HG02588 (cell line): ENCODE measurements around the gene KRTAP4-7.
"Not testable (repeated sequence)": the region's sequence is repeated elsewhere in the genome, so short reads cannot be mapped to it uniquely, and the experiment has no call there.

Experiments
- ATAC-seq: cut with Tn5 transposase; IDR thresholded peaks from one replicate; pipeline ENCODE4 v1.9.1; 2021; ENCODE audit warnings: mild to moderate bottlenecking, moderate library complexity; ENCODE audit not compliant: unreplicated experiment

Gene KRTAP4-7

DNA sequence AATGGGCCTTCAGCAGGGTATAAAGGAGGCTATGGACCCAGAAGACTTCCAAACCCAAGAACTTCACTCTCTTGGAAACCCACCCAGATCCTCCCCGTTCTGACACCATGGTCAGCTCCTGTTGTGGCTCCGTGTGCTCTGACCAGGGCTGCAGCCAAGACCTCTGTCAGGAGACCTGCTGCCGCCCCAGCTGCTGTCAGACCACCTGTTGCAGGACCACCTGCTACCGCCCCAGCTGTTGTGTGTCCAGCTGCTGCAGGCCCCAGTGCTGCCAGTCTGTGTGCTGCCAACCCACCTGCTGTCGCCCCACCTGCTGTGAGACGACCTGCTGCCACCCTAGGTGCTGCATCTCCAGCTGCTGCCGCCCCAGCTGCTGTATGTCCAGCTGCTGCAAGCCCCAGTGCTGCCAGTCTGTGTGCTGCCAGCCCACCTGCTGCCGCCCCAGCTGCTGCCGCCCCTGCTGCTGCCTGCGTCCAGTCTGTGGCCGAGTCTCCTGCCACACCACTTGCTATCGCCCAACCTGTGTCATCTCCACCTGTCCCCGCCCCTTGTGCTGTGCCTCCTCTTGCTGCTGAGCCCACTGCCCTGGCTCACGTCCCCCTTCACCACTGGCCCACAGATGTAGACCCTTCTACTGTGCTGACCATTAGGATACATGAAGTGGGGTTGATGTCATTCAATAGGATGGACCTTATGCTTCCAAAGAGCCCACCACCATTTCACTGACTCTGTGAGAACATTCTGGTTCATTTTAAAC lies at the start of gene KRTAP4-7:
Gene KRTAP4-7, plus strand, starts transcription at position 51 of the 757 bp plus-strand sequence. Its CDS starts 57 bp downstream, at position 108.
- ATAC-seq: not testable (repeated sequence)

GRCh38 chr17:41034346-41034935 lies 49.5 kb upstream of the KRTAP4-7 start, which contains the start of gene KRTAP1-3:
Gene KRTAP1-3, minus strand, starts transcription at chr17:41034874. Its CDS starts 53 bp downstream, at chr17:41034821.
- ATAC-seq: not testable (repeated sequence)

DNA sequence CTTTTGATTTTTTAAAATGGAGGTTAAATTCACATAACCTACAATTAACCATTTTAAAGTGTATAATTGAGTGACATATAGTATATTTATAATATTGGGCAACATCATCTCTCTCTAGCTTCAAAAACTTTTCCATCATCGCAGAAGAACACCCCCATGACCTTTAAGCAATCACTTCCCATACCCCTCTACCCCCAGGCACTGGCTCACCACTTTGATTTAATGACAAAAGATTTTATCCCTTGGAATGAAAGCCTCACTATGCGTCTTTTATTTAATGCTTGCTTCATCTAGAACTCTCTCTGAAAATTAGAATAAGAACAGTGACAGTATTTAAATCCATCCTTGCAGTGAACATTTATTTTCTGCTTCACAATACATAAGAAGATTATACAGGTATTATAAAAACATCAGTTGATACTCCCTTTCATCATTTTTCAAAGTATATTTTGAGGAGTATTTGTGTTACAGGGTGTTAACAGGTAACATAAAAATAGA lies 46.0 kb upstream of the KRTAP4-7 start:
- ATAC-seq: no peak

DNA sequence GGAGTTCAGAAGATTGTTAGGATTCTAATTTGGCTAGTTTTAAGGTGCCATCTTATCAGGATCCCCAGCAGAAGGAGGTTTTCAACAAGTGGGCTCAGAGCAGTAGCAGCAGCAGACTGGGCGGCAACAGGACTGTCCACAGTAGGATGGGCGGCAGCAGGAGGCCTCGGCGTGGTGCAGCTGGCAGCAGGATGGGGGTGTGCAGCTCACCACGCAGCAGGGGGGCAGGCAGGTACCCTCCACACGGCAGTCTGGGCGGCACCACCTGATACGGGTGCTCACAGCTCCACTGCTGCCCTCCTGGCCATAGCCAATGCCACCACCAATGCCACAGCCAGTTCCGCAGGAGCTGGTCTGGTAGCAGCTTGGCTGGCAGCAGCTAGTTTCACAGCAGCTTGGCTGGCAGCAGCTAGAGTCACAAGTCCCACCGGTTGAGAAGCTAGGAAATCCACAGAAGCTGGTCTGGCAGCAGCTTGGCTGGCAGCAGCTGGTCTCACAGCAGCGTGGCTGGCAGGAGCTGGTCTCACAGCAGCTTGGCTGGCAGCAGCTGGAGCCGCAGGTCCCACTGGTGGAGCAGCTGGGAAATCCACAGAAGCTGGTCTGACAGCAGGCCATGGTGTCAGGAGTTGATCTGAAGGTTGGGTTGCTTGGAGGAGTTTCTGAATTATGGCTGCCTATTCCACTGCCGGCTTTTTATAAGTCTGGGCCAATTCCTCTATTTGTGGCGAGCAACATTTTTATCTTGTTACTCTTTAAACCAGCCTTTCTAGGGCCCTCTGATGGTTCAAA lies 43.0 kb upstream of the KRTAP4-7 start, which contains the start of gene KRTAP1-1:
Gene KRTAP1-1, minus strand, starts transcription at position 668 of the 789 bp plus-strand sequence. Its CDS starts 53 bp downstream, at position 615.
- not testable (repeated sequence) for ATAC-seq

GRCh38 chr17:41042953-41043352 lies 41.0 kb upstream of the KRTAP4-7 start:
- ATAC-seq: no peak

- ATAC-seq: not testable (repeated sequence)
Observed at GRCh38 chr17:41046735-41047465, 37.0 kb upstream of the KRTAP4-7 start, which contains the start of gene KRTAP2-1. Gene KRTAP2-1, minus strand, starts transcription at chr17:41047316. Its CDS starts 49 bp downstream, at chr17:41047267.

GRCh38 chr17:41048441-41048840 lies 35.5 kb upstream of the KRTAP4-7 start:
- no peak for ATAC-seq

GRCh38 chr17:41049110-41049509 lies 34.8 kb upstream of the KRTAP4-7 start:
- no peak for ATAC-seq

DNA sequence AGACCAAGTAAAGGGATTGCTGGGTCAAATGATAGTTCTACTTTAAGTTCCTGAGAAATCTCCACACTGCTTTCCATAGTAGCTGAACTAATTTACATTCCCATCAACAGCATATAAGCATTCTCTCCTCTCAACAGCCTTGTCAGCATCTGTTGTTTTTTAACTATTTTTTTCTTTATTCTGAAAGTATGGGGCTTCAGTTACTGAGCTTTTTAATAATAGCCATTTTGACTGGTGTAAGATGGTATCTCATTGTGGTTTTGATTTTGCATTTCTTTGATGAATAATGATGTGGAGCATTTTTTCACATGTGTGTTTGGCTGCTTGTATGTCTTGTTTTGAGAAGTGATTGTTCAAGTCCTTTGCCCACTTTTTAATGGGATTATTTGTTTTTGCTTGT lies 31.4 kb upstream of the KRTAP4-7 start:
- no peak for ATAC-seq

- no peak for ATAC-seq
Observed at GRCh38 chr17:41054025-41054424, 29.9 kb upstream of the KRTAP4-7 start.

DNA sequence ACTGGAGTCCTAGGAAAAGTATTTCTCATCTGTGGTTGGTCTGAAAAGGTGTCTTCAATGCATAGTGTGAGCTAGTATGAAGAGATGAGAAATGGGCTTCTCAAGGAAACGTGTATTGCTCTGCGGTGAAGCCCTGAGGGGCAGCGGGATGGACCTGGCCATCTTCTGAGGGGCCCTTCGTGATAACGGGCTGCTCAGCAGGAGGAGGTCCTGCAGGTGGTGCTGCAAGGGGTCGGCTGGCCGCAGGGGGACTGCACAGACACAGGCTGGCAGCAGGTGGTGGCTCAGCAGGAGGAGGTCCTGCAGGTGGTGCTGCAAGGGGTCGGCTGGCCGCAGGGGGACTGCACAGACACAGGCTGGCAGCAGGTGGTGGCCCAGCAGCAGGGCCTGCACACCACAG lies 29.4 kb upstream of the KRTAP4-7 start:
- not testable (repeated sequence) for ATAC-seq

- not testable (repeated sequence) for ATAC-seq
Observed at GRCh38 chr17:41055130-41055529, 28.8 kb upstream of the KRTAP4-7 start, which contains the start of gene KRTAP2-2. Gene KRTAP2-2, minus strand, starts transcription at chr17:41055230. Its CDS starts 19 bp downstream, at chr17:41055211.

DNA sequence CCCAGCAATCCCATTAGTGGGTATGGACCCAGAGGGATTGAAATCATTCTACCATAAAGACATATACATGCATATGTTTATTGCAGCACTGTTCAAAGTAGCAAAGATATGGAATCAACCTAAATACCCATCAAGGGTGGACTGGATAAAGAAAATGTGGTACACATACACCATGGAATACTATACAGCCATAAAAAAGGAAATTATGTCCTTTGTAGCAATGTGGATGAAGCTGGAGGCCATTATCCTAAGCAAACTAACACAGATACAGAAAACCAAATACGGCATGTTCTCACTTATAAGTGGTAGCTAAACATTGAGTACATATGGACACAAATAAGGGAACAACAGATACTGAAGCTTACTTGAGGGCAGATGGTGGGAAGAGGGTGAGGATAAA lies 26.4 kb upstream of the KRTAP4-7 start:
- no peak for ATAC-seq

GRCh38 chr17:41058741-41059140 lies 25.2 kb upstream of the KRTAP4-7 start:
- ATAC-seq: no peak

DNA sequence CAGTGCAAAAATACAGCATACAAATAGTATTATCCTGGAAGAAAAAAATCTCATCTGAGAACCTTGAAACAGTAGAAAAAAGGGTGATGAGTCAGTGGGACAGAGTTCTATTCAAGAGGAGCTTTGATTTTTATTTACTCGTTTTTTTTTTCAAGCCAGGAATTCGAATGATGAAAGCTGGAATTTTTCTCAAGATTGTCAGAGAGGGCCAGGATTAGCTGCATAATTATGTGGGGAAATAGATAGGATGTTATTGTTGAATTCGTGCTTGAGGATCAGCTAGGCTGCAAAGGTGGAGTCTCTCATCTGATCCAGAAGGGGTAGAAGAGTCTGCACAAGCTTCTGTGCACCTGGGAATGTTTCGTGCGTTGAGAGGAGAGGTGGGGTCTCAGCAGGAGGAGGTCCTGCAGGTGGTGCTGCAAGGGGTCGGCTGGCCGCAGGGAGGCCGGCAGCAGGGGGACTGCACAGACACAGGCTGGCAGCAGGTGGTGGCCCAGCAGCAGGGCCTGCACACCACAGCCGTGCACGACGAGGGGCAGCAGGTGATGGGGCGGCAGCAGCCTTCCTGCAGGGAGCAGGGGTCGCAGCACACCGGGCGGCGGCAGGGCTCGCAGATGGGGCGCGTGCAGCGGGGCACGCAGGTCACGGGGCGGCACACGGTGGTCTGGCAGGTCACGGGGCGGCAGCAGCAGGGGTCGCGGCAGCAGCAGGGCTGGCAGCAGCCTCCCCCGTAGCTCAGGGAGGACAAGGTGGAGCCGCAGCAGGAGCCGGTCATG lies 24.5 kb upstream of the KRTAP4-7 start:
- not testable (repeated sequence) for ATAC-seq

GRCh38 chr17:41060052-41060604 lies 23.8 kb upstream of the KRTAP4-7 start, which contains the start of gene KRTAP2-3:
Gene KRTAP2-3, minus strand, starts transcription at chr17:41060114. Its CDS starts 64 bp downstream, at chr17:41060050.
- ATAC-seq: no peak

DNA sequence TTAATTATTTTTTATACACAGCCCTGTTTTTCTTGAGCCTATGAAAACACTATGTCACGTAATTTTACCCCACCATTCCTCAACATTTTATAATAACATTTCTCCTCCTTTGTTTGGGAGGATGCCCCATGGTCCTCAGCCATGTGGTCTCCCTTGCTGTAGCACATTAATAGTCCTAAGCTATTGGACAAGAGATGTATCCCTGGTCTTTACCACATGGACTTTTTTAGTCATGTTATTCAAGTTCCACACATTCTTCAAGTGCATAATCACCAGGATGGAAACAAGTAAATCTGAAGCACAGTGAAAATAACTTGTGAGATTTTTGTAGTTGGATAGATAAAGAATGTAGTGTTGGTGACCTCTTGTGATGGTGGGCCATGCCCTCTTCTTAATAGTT lies 22.0 kb upstream of the KRTAP4-7 start:
- ATAC-seq: no peak

DNA sequence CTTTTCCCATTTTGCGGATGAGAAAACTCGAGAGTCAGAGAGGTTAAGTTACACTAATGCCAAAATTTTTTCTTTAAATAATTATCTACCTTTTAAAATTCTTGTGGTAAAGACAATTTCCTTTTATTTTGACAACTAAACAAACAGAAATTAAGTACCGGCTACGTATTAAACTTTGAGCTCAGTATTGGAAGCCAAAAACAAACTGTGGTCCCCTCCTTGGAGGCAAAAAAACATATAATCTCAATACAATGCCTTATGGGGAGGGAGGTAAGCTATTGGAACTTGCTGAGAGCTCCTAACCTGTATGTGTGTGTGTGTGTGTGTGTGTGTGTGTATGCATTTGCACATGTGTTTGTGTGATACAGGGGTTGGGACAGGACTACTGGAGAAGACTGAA lies 20.5 kb upstream of the KRTAP4-7 start:
- no peak for ATAC-seq

DNA sequence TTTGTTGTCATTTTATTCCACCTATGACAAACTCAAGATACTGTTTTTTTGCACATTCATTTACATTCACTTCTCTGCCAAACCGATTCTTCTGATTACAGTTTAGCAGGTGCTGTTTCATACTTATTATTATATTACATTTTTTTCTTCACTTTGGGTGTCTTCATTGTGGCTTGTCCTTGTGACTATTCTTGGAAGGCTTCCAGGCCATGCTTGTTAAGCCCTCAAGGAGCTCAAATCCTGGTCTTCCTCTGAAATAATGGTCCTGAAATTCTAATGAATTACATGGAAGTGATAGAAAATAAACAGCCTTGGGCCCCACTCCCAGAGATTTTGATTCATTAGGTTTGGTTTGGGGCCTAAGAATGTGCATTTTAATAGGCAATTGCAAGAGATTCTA lies 19.6 kb upstream of the KRTAP4-7 start:
- no peak for ATAC-seq
